ENCODE data around the gene MSRB1. TPM values are rescaled to one million over a fixed set of nuclear protein-coding genes. Genes with fewer than 3 reads are reported as not detected.
"Not testable (repeated sequence)": the region's sequence is repeated elsewhere in the genome, so short reads cannot be mapped to it uniquely, and the experiment has no call there.

The MSRB1 gene
- total RNA-seq, 1 donor from 2014 or later: 11.7 TPM

- no peak overlapping the region for H3K4me3 ChIP-seq (ENCODE audit: low read depth, low read length)
- no peaks in the 10 kb centered on the region for H3K36me3 ChIP-seq (ENCODE audit: control insufficient read depth, insufficient read depth, low read length)
- DNase-seq (ENCODE audit: low read depth): no peak
- H3K27me3 ChIP-seq (ENCODE audit: control insufficient read depth, insufficient read depth, low read length): peaks cover 17% of the 10 kb centered on the region
- TF ChIP-seq CTCF (IDR thresholded peaks at IDR 0.05; ENCODE audit: insufficient read depth, low read length, poor library complexity, severe bottlenecking): no peak
These were observed 16.7 kb downstream of the MSRB1 start for GRCh38 chr16:1926271-1926670.

DNA sequence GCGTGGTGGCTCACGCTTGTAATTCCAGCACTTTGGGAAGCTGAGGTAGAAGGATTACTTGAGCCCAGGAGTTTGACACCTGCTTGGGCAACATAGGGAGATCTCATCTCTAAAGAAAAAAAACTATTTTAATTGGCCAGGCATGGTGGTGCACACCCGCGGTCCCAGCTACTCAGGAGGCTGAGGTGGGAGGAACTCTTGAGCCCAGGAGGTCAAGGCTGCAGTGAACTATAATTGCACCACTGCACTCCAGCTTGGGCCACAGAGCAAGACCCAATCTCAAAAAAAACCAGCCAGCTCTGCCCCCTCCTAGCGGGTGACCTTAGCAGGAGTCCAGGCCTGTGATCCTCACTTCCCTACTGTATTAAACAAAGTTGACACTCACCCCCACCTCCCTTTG, 18.9 kb downstream of the MSRB1 start:
- DNase-seq (ENCODE audit: low read depth): no peak
- Histone ChIP-seq H3K27me3 (ENCODE audit: control insufficient read depth, insufficient read depth, low read length) (peaks cover 36% of the 10 kb centered on the region), H3K4me3 (ENCODE audit: low read depth, low read length) (no peak overlapping the region), H3K36me3 (ENCODE audit: control insufficient read depth, insufficient read depth, low read length) (no peaks in the 10 kb centered on the region)
- TF ChIP-seq CTCF (IDR thresholded peaks at IDR 0.05; ENCODE audit: insufficient read depth, low read length, poor library complexity, severe bottlenecking): no peak

GRCh38 chr16:1923299-1924034, 19.5 kb downstream of the MSRB1 start:
- TF ChIP-seq CTCF (IDR thresholded peaks at IDR 0.05; ENCODE audit: insufficient read depth, low read length, poor library complexity, severe bottlenecking): peak; percentile 57
- peaks cover 43% of the 10 kb centered on the region for H3K27me3 ChIP-seq (ENCODE audit: control insufficient read depth, insufficient read depth, low read length)
- no peak for DNase-seq (ENCODE audit: low read depth)
- H3K4me3 ChIP-seq (ENCODE audit: low read depth, low read length): no peak overlapping the region
- H3K36me3 ChIP-seq (ENCODE audit: control insufficient read depth, insufficient read depth, low read length): no peaks in the 10 kb centered on the region

- H3K4me3 ChIP-seq (ENCODE audit: low read depth, low read length): no peak overlapping the region
- no peak for DNase-seq (ENCODE audit: low read depth)
- no peaks in the 10 kb centered on the region for H3K36me3 ChIP-seq (ENCODE audit: control insufficient read depth, insufficient read depth, low read length)
- peaks cover 50% of the 10 kb centered on the region for H3K27me3 ChIP-seq (ENCODE audit: control insufficient read depth, insufficient read depth, low read length)
- no peak for TF ChIP-seq CTCF (IDR thresholded peaks at IDR 0.05; ENCODE audit: insufficient read depth, low read length, poor library complexity, severe bottlenecking)
These were observed 20.6 kb downstream of the MSRB1 start for GRCh38 chr16:1922357-1922756.

DNA sequence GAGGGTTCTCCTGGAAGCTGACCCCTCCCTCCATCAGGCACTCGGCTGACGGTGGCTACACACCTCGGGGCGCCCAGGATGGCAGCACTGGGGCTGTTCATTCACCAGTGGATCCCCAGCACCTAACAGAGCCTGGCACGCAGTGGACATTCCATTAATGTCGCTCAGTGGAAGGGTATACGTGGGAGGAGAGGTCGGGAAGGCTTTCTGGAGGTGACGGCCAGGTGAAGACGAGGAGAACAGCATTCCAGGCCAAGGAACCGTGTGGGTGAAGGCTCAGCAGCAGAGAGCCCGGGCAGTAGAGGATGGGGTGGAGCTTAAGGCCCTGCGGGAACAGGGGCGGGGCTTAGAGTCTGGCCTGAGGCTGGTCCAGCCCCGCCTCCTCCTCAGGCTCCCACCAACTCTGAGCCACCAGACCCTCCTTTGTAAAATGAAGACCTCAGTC, 22.2 kb downstream of the MSRB1 start:
- Histone ChIP-seq H3K36me3 (ENCODE audit: control insufficient read depth, insufficient read depth, low read length) (no peaks in the 10 kb centered on the region), H3K27me3 (ENCODE audit: control insufficient read depth, insufficient read depth, low read length) (peaks cover 66% of the 10 kb centered on the region), H3K4me3 (ENCODE audit: low read depth, low read length) (no peak overlapping the region)
- no peak for DNase-seq (ENCODE audit: low read depth)
- no peak for TF ChIP-seq CTCF (IDR thresholded peaks at IDR 0.05; ENCODE audit: insufficient read depth, low read length, poor library complexity, severe bottlenecking)

- H3K36me3 ChIP-seq (ENCODE audit: control insufficient read depth, insufficient read depth, low read length); DNase-seq (ENCODE audit: low read depth); H3K4me3 ChIP-seq (ENCODE audit: low read depth, low read length): not testable (repeated sequence)
- peaks cover 70% of the 10 kb centered on the region for H3K27me3 ChIP-seq (ENCODE audit: control insufficient read depth, insufficient read depth, low read length)
These were observed 22.9 kb downstream of the MSRB1 start for GRCh38 chr16:1920122-1920521.
